Right renal cortex interstitium (tissue), 3 donors: ENCODE results near the gene CBR3. TPM values are rescaled to one million over a fixed set of nuclear protein-coding genes. Genes with fewer than 3 reads are reported as not detected.

Source experiments
- DNase-seq, 3 donors: peaks; one replicate each; pipeline ENCODE4 v3.0.0-alpha.2; 2013; ENCODE audit warnings: low read depth in 3 of 3, low spot score in 2 of 3
- polyA plus RNA-seq, 3 donors: library from polyadenylated mRNA; unstranded; fragments of 120-200 nt; gene quantifications; one replicate each; pipeline ENCODE4 v1.2.1, GENCODE V29; 2013; ENCODE audit not compliant: insufficient read length in 3 of 3

Gene CBR3
- polyA plus RNA-seq, 3 donors: 0.89 to 1.6 (median 1.0) TPM

- DNase-seq: no peak
Observed at GRCh38 chr21:36149788-36150711, 15.2 kb downstream of the CBR3 start.

GRCh38 chr21:36155603-36156338, 20.9 kb downstream of the CBR3 start:
- DNase-seq: no peak

GRCh38 chr21:36156339-36156814, 21.5 kb downstream of the CBR3 start:
- DNase-seq: peak; percentile 90 to 96 (median 95)

GRCh38 chr21:36156815-36157670, 22.2 kb downstream of the CBR3 start, which contains the start of gene DOP1B:
Gene DOP1B, plus strand, starts transcription at chr21:36156824. Its CDS starts 7,910 bp downstream, at chr21:36164734.
- no peak for DNase-seq

- no peak for DNase-seq
Observed at GRCh38 chr21:36159356-36159921, 24.6 kb downstream of the CBR3 start.

- no peak for DNase-seq
Observed at GRCh38 chr21:36160850-36161178, 25.9 kb downstream of the CBR3 start.

- no peak for DNase-seq
Observed at GRCh38 chr21:36162631-36163030, 27.8 kb downstream of the CBR3 start.

- no peak for DNase-seq
Observed at GRCh38 chr21:36163750-36164741, 29.2 kb downstream of the CBR3 start.

- DNase-seq: no peak
Observed at GRCh38 chr21:36165356-36165755, 30.5 kb downstream of the CBR3 start.

GRCh38 chr21:36166705-36167104, 31.8 kb downstream of the CBR3 start:
- no peak for DNase-seq

- DNase-seq: no peak
Observed at GRCh38 chr21:36167541-36167940, 32.7 kb downstream of the CBR3 start.

GRCh38 chr21:36169470-36170128, 34.7 kb downstream of the CBR3 start:
- no peak for DNase-seq

GRCh38 chr21:36170823-36171222, 35.9 kb downstream of the CBR3 start:
- no peak for DNase-seq

GRCh38 chr21:36171336-36171735, 36.5 kb downstream of the CBR3 start:
- no peak for DNase-seq

GRCh38 chr21:36171741-36172331, 37.0 kb downstream of the CBR3 start:
- no peak for DNase-seq

GRCh38 chr21:36174780-36175179, 39.9 kb downstream of the CBR3 start:
- no peak for DNase-seq

- DNase-seq: no peak
Observed at GRCh38 chr21:36175771-36176565, 41.1 kb downstream of the CBR3 start.
